IMR-90 (cell line): ENCODE data around the gene ZNF563. TPM values are rescaled to one million over a fixed set of nuclear protein-coding genes. Genes with fewer than 3 reads are reported as not detected.

Experiments
- ATAC-seq: fragments of 200-7000 bp; cut with Tn5 transposase; 2 replicates; pipeline ENCODE4 v1.9.1; 2020; ENCODE audit warnings: low read depth, mild to moderate bottlenecking, moderate library complexity
- BruUV-seq: library from RNA; stranded (reverse); fragments of 400-500 nt; replicated peaks from 2 replicates; lab custom pipeline; 2021; lab: Mats Ljungman, UMichigan
- CTCF ChIA-PET: fragments of 300-600 bp; formaldehyde crosslinking; extraction: SDS; loops from one replicate; lab custom pipeline; 2021; ENCODE audit warnings: antibody characterized with exemption; lab: Yijun Ruan, JAX
- POLR2A ChIA-PET: fragments of 300-600 bp; sonication (Branson Sonifier 250); formaldehyde crosslinking; loops from one replicate; lab custom pipeline; 2022; ENCODE audit warnings: antibody characterized with exemption; ENCODE audit not compliant: unreplicated experiment; lab: Charles Lee
- DNase-seq: peaks from one replicate; pipeline ENCODE4 v3.0.0; 2013
- H2AFZ ChIP-seq: replicated peaks from 2 replicates; pipeline ENCODE3; 2013; ENCODE audit warnings: low read length, mild to moderate bottlenecking; ENCODE audit not compliant: poor library complexity
- H2AK5ac ChIP-seq: 2 replicates; pipeline ENCODE4 v1.6.1; 2013; ENCODE audit warnings: low read depth, low read length, inconsistent platforms
- H2AK9ac ChIP-seq: replicated peaks from 2 replicates; pipeline ENCODE3; 2013; ENCODE audit warnings: mild to moderate bottlenecking, low read depth, low read length, moderate library complexity; ENCODE audit not compliant: poor library complexity
- H2BK120ac ChIP-seq: 2 replicates; pipeline ENCODE4 v1.6.1; 2013; ENCODE audit warnings: low read depth, low read length, inconsistent platforms
- H2BK15ac ChIP-seq: 3 replicates; pipeline ENCODE4 v1.6.1; 2013; ENCODE audit warnings: low read depth, low read length, inconsistent platforms
- H2BK20ac ChIP-seq: 2 replicates; pipeline ENCODE4 v1.6.1; 2013; ENCODE audit warnings: low read depth, mild to moderate bottlenecking, inconsistent platforms, low read length, moderate library complexity
- H2BK5ac ChIP-seq: 2 replicates; pipeline ENCODE4 v1.6.1; 2013; ENCODE audit warnings: mild to moderate bottlenecking, low read depth, low read length, inconsistent platforms; ENCODE audit not compliant: poor library complexity, severe bottlenecking
- H3K14ac ChIP-seq: replicated peaks from 2 replicates; pipeline ENCODE4 v1.6.1; 2013; ENCODE audit warnings: low read depth, low read length, inconsistent platforms
- H3K18ac ChIP-seq: 2 replicates; pipeline ENCODE4 v1.6.1; 2013; ENCODE audit warnings: low read depth, low read length, control low read depth
- H3K23ac ChIP-seq: 2 replicates; pipeline ENCODE4 v1.6.1; 2013; ENCODE audit warnings: low read depth, low read length, inconsistent platforms
- H3K27ac ChIP-seq: 2 replicates; pipeline ENCODE4 v1.5.1; 2013; ENCODE audit warnings: mild to moderate bottlenecking, control low read depth, low read length; ENCODE audit not compliant: insufficient read depth
- H3K27me3 ChIP-seq: 2 replicates; pipeline ENCODE4 v1.6.1; 2013; ENCODE audit warnings: low read length; ENCODE audit not compliant: control insufficient read depth, insufficient read depth
- H3K36me3 ChIP-seq: 2 replicates; pipeline ENCODE4 v1.6.1; 2013; ENCODE audit warnings: low read length, mixed read lengths; ENCODE audit not compliant: control insufficient read depth, insufficient read depth
- H3K4ac ChIP-seq: 2 replicates; pipeline ENCODE4 v1.6.1; 2013; ENCODE audit warnings: low read depth, low read length, inconsistent platforms
- H3K4me1 ChIP-seq: 2 replicates; pipeline ENCODE4 v1.6.1; 2013; ENCODE audit warnings: low read length, mixed read lengths; ENCODE audit not compliant: control insufficient read depth, insufficient read depth
- H3K4me2 ChIP-seq: 2 replicates; pipeline ENCODE4 v1.6.1; 2013; ENCODE audit warnings: low read depth, mild to moderate bottlenecking, control low read depth, low read length, moderate library complexity
- H3K4me3 ChIP-seq: 2 replicates; pipeline ENCODE4 v1.5.1; 2013; ENCODE audit warnings: low read depth, mild to moderate bottlenecking, control low read depth, low read length, moderate library complexity; ENCODE audit not compliant: insufficient read depth
- H3K56ac ChIP-seq: 2 replicates; pipeline ENCODE4 v1.6.1; 2013; ENCODE audit warnings: low read length, inconsistent platforms; ENCODE audit not compliant: insufficient read depth; ENCODE audit errors: extremely low read depth
- H3K79me1 ChIP-seq, 2 experiments: 2 replicates each; pipeline ENCODE4 v1.6.1; 2013; ENCODE audit warnings: low read length in 2 of 2, inconsistent platforms in 1 of 2, low read depth in 1 of 2
- H3K9ac ChIP-seq: 2 replicates; pipeline ENCODE4 v1.6.1; 2013; ENCODE audit warnings: low read depth, low read length, control low read depth
- H3K9me1 ChIP-seq: 2 replicates; pipeline ENCODE4 v1.6.1; 2013; ENCODE audit warnings: low read length, inconsistent platforms; ENCODE audit not compliant: insufficient read depth
- H3K9me3 ChIP-seq: 2 replicates; pipeline ENCODE4 v1.6.1; 2013; ENCODE audit warnings: low read length; ENCODE audit not compliant: control insufficient read depth, insufficient read depth
- H4K20me1 ChIP-seq: 2 replicates; pipeline ENCODE4 v1.6.1; 2013; ENCODE audit warnings: low read length, inconsistent platforms; ENCODE audit not compliant: insufficient read depth
- H4K5ac ChIP-seq: 2 replicates; pipeline ENCODE4 v1.6.1; 2013; ENCODE audit warnings: mild to moderate bottlenecking, low read depth, low read length, control low read depth
- H4K8ac ChIP-seq, 2 experiments: 2 replicates each; pipeline ENCODE4 v1.6.1; 2013; ENCODE audit warnings: low read depth in 2 of 2, low read length in 2 of 2, control low read depth in 1 of 2, inconsistent platforms in 1 of 2
- H4K91ac ChIP-seq: 2 replicates; pipeline ENCODE4 v1.6.1; 2013; ENCODE audit warnings: low read depth, low read length, inconsistent platforms; ENCODE audit not compliant: insufficient read depth
- BHLHE40 ChIP-seq: fragments of 150-350 bp; IDR thresholded peaks from 2 replicates; pipeline ENCODE4 v1.6.1; 2016; ENCODE audit warnings: mild to moderate bottlenecking, low read depth, low read length
- CEBPB ChIP-seq: IDR thresholded peaks from 2 replicates; pipeline ENCODE4 v1.6.1; 2012; ENCODE audit warnings: low read depth, low read length, improper control_type of control experiment
- CTCF ChIP-seq: conservative IDR thresholded peaks from 2 replicates; pipeline ENCODE4 v1.5.1; 2012; ENCODE audit warnings: mild to moderate bottlenecking, low read depth, low read length, improper control_type of control experiment
- FOS ChIP-seq: fragments of 150-350 bp; IDR thresholded peaks from 2 replicates; pipeline ENCODE4 v1.6.1; 2016; ENCODE audit warnings: low read depth, low read length
- RAD21 ChIP-seq: IDR thresholded peaks from 2 replicates; pipeline ENCODE4 v1.6.1; 2012; ENCODE audit warnings: low read length, improper control_type of control experiment
- RFX5 ChIP-seq: IDR thresholded peaks from 2 replicates; pipeline ENCODE4 v1.8.0; 2012; ENCODE audit warnings: low read depth, mild to moderate bottlenecking, low read length, moderate library complexity
- SMC3 ChIP-seq: fragments of 150-350 bp; IDR thresholded peaks from 2 replicates; pipeline ENCODE4 v1.6.1; 2016; ENCODE audit warnings: low read depth, mild to moderate bottlenecking, antibody characterized with exemption, low read length, moderate library complexity
- USF2 ChIP-seq: fragments of 150-350 bp; IDR thresholded peaks from 2 replicates; pipeline ENCODE4 v1.6.1; 2017; ENCODE audit warnings: mild to moderate bottlenecking, antibody characterized with exemption, low read length, low read depth
- WGBS, 2 experiments: methylation state at CpG; one replicate each; pipeline versions ENCODE4 v1.1.5 to v1.1.7; 2013; ENCODE audit warnings: missing lambda C conversion rate in 2 of 2; ENCODE audit not compliant: insufficient read length in 1 of 2; ENCODE audit errors: extremely low coverage in 2 of 2; 5-methylcytosine and 5-hydroxymethylcytosine counted together
- dilution Hi-C: fragments of 300-500 bp; cut with HindIII; formaldehyde crosslinking; loops from one replicate; pipeline ENCODE4 v1.14.3; 2018; ENCODE audit warnings: low sequenced_read_pairs; ENCODE audit not compliant: unreplicated experiment
- in situ Hi-C: fragments of 300-500 bp; cut with MboI; formaldehyde crosslinking; loops from 3 replicates; pipeline ENCODE4 v1.14.3; 2019; ENCODE audit warnings: low sequenced_read_pairs, inconsistent platforms, mixed read lengths
- intact Hi-C: fragments of 100-400 bp; cut with micrococcal nuclease; formaldehyde crosslinking; loops from 2 replicates; pipeline ENCODE4 v1.10.0; 2022
- polyA plus RNA-seq, 3 experiments: library from polyadenylated mRNA; depleted of rRNA; stranded (reverse); fragments of >200 nt; gene quantifications; 2 replicates each; pipeline ENCODE4 v1.2.3, GENCODE V29; 2012; ENCODE audit warnings: low replicate concordance in 1 of 3
- total RNA-seq: library from RNA; depleted of rRNA; stranded (reverse); fragments of >200 nt; gene quantifications from 2 replicates; pipeline ENCODE4 v1.2.3, GENCODE V29; 2012

The ZNF563 gene
- total and polyA plus RNA-seq, 2 of the 4 experiments (the other 2 are of a cell fraction), result 1.3 to 2.0 TPM

GRCh38 chr19:12272980-12273901 lies 60.2 kb downstream of the ZNF563 start:
- dilution Hi-C loops, result no loop called here
- no peak overlapping the region for H2BK20ac ChIP-seq
- no peak overlapping the region for H3K18ac ChIP-seq
- no peaks in the 10 kb centered on the region for H4K20me1 ChIP-seq
- H4K8ac ChIP-seq, result no peak overlapping the region
- WGBS, 2 experiments, result 100% methylated on average over 1 of the region's 11 CpGs; no CpG with 5 or more reads in 1 of the 2 experiments
- no peak overlapping the region for H2BK5ac ChIP-seq
- no peaks in the 10 kb centered on the region for H3K27me3 ChIP-seq
- ChIA-PET CTCF (no interaction called here), POLR2A (no interaction called here)
- H4K5ac ChIP-seq, result no peak overlapping the region
- H2AK9ac ChIP-seq, result no peak overlapping the region
- no peak for DNase-seq
- no peak overlapping the region for H2AFZ ChIP-seq
- no peak overlapping the region for H2AK5ac ChIP-seq
- H3K79me1 ChIP-seq, result peaks cover 0 to 13% of the 10 kb centered on the region in 2 experiments; a peak in 1 of 4 replicates
- H3K36me3 ChIP-seq, result peaks cover 40% of the 10 kb centered on the region
- in situ Hi-C loops, result no loop called here
- peaks cover 78% of the 10 kb centered on the region for H3K9me3 ChIP-seq
- no peak for TF ChIP-seq BHLHE40
- no peak for TF ChIP-seq FOS
- no peak for TF ChIP-seq CTCF
- TF ChIP-seq CEBPB, result no peak
- no peak for TF ChIP-seq RAD21
- no peak for TF ChIP-seq RFX5
- TF ChIP-seq SMC3, result no peak
- TF ChIP-seq USF2, result no peak
- no peak overlapping the region for H2BK120ac ChIP-seq
- no peak overlapping the region for H3K14ac ChIP-seq
- H3K4me1 ChIP-seq, result no peaks in the 10 kb centered on the region
- no peak overlapping the region for H3K4me2 ChIP-seq
- no peak overlapping the region for H3K4ac ChIP-seq
- no peak overlapping the region for H3K4me3 ChIP-seq
- H4K91ac ChIP-seq, result no peak overlapping the region
- H3K9ac ChIP-seq, result no peak overlapping the region
- TSS peak; percentile 35 for BruUV-seq
- intact Hi-C loops, result no loop called here
- H3K23ac ChIP-seq, result no peak overlapping the region
- no peaks in the 10 kb centered on the region for H3K9me1 ChIP-seq
- H2BK15ac ChIP-seq, result no peak overlapping the region
- no peak overlapping the region for H3K27ac ChIP-seq
- H3K56ac ChIP-seq, result no peak overlapping the region
- no peak for ATAC-seq
